ENCODE measurements around the gene ARSG.

Gene ARSG

DNA sequence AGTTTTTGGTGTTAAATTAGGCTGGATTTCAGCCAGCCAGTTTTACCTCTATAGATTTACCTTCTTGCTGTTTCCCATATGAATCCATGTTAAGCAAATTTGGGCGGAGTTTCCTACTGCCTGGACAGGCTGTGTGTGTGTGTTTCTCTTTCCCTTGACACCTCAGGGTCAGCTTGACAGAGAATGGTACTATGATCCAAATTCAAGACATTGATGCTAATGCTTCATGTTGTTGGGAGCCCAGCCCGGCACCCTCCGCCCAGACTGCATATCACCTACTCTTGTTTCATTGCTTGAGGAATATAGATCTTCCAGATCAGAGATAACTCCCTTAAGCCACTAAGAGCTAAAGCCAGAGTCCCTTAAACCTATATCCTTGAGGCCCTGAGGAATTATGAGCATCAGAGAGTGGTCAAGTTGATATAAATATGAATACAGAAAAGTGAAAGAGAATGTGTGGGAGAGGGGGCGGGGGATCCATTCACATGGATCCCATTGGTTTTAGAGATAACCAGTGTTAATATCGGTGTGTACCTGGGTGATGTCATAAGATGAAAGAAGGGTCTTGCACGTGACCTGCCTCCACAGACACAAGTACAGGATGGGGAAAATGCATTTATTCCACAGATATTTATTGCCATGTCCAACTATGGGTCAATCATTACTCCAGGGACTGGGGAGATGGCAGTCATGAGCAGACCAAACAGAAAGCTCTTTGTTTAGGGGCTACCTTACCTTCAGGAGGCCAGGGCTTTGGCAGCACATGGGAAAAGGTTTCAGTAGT lies 96.3 kb downstream of the ARSG start:
- H3K4me1 ChIP-seq (ENCODE audit: insufficient read depth, low read length): peaks cover 7% of the 10 kb centered on the region; the same call in 1 of the 2 replicates
- H3K36me3 ChIP-seq (ENCODE audit: insufficient read depth, low read length): no peaks in the 10 kb centered on the region
- H3K9ac ChIP-seq (ENCODE audit: low read depth, low read length): no peak overlapping the region
- H3K9me3 ChIP-seq (ENCODE audit: control insufficient read depth, insufficient read depth, low read length): no peaks in the 10 kb centered on the region

DNA sequence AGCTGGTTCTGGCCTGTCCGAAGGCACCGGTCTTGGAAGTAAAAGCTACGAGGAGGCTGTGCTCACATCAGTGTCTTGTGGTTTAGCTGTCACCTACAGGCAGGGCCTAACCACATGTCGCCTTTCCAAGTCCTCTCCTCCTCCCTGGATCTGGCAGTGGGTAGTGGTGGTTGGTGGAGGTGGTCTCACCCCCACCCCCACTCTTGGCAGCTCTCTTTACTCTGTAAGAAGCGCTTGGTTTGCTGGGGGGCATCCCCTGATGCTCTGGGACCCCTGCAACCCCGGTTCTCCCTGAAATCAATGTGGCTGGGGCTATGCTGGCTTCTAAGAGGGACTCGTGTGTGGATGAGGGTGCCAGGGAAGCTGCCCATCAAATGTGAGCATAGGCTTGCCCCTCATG lies 97.7 kb downstream of the ARSG start:
- Histone ChIP-seq H3K4me1 (ENCODE audit: insufficient read depth, low read length) (peaks cover under 1% of the 10 kb centered on the region; the same call in 1 of the 2 replicates), H3K9me3 (ENCODE audit: control insufficient read depth, insufficient read depth, low read length) (no peaks in the 10 kb centered on the region), H3K9ac (ENCODE audit: low read depth, low read length) (no peak overlapping the region), H3K36me3 (ENCODE audit: insufficient read depth, low read length) (no peaks in the 10 kb centered on the region)

DNA sequence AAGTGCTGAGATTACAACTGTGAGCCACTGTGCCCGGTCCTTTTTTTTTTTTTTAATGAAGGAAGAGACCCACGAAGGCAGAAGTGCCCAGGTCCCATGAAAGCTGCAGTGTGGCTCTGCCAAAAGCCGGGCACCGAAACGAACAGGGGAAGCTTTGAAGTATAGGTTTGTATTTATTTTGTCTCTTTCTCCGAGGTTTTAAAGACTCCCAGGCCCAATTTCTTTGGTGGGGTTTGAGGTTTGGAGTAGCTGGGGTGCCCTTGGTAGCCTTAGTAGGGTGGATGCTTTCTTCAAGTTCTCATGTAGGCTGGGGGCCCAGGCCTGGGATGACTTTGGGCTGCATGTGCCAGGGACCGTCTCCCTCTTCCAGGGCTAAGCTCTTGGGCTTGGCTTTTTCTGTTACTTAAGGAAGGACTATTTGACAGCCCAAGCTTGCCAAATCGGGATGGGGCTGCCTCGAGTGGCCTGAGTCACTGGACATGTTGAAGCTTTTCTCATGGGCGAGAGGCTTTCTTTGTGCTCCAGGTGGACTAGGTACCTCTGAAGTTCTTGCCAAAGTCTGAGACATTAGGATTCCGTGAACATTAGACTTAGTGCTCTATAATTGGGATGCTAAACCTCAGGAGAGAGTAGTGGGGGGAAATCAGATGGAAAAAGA lies 99.7 kb downstream of the ARSG start:
- no peak overlapping the region for H3K9ac ChIP-seq (ENCODE audit: low read depth, low read length)
- no peaks in the 10 kb centered on the region for H3K4me1 ChIP-seq (ENCODE audit: insufficient read depth, low read length)
- 0 out of 2 replicates have a peak, but pooled peaks cover 5% of the 10 kb centered on the region for H3K9me3 ChIP-seq (ENCODE audit: control insufficient read depth, insufficient read depth, low read length)
- H3K36me3 ChIP-seq (ENCODE audit: insufficient read depth, low read length): no peaks in the 10 kb centered on the region

DNA sequence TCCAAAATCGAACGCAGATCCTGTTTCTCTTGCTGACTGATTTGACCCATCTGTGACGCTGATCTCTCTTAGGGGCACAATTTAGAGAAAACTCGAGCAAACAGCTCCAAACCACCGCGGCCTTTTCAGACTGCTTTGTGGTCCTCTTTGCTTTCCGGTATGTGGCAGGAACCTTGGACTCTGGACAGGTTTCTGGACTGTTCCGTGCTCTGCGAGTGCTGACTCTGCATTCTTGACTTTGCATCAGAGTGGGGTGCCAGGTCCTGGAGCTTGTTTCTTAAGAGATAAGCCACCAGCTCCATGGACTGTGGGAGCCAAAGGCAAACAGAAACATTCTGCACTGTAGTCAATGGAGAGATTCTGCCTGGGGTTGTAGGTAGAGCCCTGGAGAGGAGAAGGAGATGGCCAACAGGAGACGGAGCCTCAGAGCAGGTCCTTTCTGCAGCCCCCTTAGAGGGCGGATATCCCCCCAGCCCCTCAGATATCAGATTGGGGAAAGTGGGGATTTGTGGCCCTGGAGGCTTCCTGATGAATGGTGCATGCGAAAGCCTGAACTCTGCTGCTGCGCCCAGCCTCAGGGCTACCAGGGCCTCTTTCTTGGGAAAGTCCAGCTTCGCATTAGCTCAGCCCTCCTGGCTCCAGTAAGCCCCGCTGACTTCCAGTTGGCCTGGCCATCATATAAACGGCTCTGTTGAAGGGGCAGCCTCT lies 100.4 kb downstream of the ARSG start:
- Histone ChIP-seq H3K9me3 (ENCODE audit: control insufficient read depth, insufficient read depth, low read length) (0 out of 2 replicates have a peak, but pooled peaks cover 5% of the 10 kb centered on the region), H3K4me1 (ENCODE audit: insufficient read depth, low read length) (no peaks in the 10 kb centered on the region), H3K36me3 (ENCODE audit: insufficient read depth, low read length) (no peaks in the 10 kb centered on the region), H3K9ac (ENCODE audit: low read depth, low read length) (no peak overlapping the region)

DNA sequence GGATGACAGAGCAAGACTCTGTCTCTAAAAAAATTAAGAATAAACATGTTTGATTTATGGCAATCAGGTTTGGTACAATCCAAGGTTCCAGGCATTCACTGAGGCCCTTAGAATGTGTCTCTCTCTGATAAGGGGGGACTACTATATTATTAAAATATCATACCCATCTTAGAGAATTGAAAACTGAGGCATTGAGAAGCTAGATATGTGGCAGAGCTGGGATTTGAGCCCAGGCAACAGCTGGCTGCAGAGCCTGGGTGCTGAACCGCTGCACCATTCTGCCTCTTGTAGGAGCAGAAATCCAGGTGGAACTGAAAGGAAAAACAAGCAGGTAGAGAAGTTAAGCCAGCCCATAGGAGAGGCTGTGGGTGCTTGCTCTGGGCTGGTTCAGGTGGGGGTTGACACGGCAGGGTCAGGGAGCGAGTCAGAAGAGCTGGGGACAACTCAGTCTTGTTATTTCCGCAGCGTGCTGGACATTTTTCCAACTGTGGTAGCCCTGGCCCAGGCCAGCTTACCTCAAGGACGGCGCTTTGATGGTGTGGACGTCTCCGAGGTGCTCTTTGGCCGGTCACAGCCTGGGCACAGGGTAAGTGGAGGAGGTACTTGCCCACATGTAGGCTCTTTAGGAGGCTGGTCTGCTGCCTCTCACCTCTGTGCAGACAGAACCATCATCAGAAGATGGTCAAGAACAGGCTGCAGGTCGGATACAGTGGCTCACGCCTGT lies 103.5 kb downstream of the ARSG start:
- H3K9ac ChIP-seq (ENCODE audit: low read depth, low read length): no peak overlapping the region
- H3K9me3 ChIP-seq (ENCODE audit: control insufficient read depth, insufficient read depth, low read length): 0 out of 2 replicates have a peak, but pooled peaks cover 5% of the 10 kb centered on the region
- H3K36me3 ChIP-seq (ENCODE audit: insufficient read depth, low read length): no peaks in the 10 kb centered on the region
- 0 out of 2 replicates have a peak, but pooled peaks cover 7% of the 10 kb centered on the region for H3K4me1 ChIP-seq (ENCODE audit: insufficient read depth, low read length)

DNA sequence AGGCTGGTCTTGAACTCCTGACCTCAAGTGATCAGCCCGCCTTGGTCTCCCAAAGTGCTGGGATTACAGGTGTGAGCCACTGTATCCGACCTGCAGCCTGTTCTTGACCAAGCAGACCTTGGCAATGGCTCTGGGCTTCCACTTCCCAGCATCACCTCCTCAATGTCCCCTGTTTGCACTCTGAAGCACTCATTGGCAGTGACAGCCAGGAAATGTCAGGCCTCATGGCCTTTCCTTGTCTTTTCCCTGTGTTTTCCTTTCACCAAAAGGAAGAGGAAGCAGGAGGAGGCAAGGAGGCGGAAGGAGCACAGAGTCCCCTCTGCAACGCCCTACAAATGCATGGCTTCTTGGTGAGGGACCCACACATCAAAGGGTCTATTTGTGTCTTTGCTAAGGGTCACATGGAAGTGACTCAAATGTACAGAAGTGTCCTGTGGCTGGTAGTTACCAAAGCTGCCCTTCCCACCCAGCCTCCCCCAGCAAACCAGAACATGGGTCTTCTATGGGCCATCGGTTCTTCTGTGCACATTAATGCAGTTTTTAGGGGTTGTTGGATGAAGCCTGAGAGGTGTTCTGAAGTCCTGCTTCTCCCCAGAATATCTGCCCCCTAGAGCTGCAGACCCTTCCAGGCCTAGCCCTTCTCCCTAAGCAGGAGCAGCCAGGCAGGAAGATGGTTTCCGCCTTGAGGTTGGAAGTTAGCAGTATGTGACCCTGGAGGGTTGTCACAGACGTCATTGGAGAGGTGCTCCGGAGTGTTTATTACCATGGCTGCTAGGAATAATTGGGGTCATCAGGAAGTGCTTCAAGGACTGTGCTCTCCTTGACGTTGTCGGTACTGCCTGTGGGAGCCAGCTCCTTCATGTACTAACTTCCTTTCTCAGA lies 105.2 kb downstream of the ARSG start:
- Histone ChIP-seq H3K4me1 (ENCODE audit: insufficient read depth, low read length) (0 out of 2 replicates have a peak, but pooled peaks cover 7% of the 10 kb centered on the region), H3K9ac (ENCODE audit: low read depth, low read length) (no peak overlapping the region), H3K36me3 (ENCODE audit: insufficient read depth, low read length) (no peaks in the 10 kb centered on the region), H3K9me3 (ENCODE audit: control insufficient read depth, insufficient read depth, low read length) (0 out of 2 replicates have a peak, but pooled peaks cover 5% of the 10 kb centered on the region)

DNA sequence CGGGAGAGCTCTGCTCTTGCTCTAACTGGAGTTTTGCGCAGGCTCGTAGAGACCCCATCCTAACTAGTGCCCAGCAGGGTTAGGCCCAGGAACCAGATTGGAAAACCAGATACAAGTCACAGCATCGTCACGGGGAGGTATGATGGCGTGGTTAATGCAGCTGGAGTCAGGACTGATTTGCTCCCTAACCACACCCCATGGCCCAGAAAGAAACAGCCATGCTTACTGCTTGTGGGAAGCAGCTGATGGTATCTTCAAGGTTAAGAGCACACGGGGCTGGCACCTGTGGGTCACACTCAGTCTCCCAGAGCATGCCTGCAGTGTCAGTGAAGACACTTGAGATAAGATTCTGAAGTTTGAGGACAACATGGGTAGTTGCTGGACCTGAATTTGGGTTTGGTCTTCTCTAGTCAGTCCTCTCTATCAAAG lies 105.8 kb downstream of the ARSG start:
- Histone ChIP-seq H3K9ac (ENCODE audit: low read depth, low read length) (no peak overlapping the region), H3K4me1 (ENCODE audit: insufficient read depth, low read length) (0 out of 2 replicates have a peak, but pooled peaks cover 7% of the 10 kb centered on the region), H3K9me3 (ENCODE audit: control insufficient read depth, insufficient read depth, low read length) (0 out of 2 replicates have a peak, but pooled peaks cover 5% of the 10 kb centered on the region), H3K36me3 (ENCODE audit: insufficient read depth, low read length) (no peaks in the 10 kb centered on the region)

DNA sequence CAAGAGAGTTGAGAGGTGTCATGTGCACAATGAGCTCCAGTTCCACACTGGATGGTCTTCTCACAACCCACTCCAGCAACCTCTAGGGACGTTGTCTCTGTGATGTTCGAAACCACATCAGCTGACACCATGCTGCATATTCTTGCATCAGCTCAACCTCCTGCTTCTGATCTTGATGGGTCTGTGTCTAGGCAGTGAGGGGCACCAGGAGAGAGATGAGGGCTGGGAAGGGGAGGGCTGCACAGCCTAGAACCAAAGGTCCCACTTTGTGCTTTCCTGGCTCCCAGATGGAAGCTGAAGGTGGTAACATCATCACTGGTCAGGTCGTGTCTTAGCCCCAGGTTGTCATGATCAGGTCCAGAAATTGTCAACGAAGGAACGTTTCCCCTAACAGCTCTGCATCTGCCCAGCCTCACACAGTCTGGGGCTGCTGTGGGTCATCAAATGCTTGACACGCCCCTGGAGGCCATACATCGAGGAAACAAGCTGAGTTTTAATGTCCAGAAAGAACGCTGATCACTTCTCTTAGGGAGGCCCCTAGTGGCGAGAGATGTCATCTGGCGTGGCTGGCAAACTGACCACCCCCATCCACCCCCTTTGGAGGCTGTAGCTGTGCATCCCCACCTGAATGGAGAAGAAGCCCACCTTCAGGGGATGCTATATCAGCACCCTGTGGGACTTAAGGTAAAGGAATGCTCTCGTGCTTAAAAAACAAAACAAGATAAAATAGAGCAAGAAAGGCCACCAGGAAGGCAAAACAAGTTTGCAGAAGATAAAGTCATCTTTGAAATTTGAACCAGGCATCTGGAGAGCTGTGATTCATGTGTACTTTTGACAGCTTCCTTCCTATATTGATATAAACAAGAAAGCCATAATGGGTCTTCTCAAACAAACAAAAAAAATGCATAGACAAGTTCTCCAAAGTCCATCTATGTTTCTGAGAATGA lies 107.7 kb downstream of the ARSG start:
- Histone ChIP-seq H3K4me1 (ENCODE audit: insufficient read depth, low read length) (0 out of 2 replicates have a peak, but pooled peaks cover 7% of the 10 kb centered on the region), H3K36me3 (ENCODE audit: insufficient read depth, low read length) (no peaks in the 10 kb centered on the region), H3K9me3 (ENCODE audit: control insufficient read depth, insufficient read depth, low read length) (0 out of 2 replicates have a peak, but pooled peaks cover 5% of the 10 kb centered on the region), H3K9ac (ENCODE audit: low read depth, low read length) (no peak overlapping the region)

DNA sequence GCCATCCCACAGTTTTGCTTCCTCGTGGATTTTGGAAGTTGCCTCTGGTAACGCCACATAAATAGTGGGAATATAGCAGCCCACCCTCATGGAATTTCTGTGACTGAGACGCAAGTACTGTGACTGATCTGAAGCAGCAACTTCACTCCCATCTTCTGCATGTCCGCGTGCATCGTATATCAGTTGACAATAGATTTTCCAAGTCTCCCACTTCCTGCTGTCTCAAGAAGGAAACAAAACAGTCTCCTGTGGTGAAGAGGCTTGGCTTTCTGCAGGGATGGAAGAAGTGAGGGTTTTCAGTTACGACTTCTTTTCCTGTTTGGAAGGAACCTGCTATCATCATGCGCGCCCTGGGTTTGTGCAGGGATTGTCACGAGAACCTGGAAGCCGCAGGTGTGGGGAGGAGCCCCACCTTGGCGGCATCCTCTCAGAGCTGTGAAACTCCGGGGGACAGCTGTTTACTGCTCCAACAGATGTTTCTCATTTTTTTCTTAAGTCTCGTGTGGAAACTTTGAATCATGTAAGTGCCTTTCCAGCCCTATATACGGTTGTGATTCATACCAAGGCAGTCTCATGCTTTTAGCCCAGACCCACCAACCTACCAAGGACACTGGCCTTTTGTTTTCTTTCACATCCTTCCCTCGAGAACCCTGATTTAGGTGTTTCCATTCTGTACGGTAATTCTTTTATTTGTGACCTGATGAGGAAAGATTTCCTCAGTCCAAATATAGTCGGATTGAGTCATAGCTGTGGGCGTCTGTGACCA lies 108.5 kb downstream of the ARSG start:
- 0 out of 2 replicates have a peak, but pooled peaks cover 7% of the 10 kb centered on the region for H3K4me1 ChIP-seq (ENCODE audit: insufficient read depth, low read length)
- H3K9me3 ChIP-seq (ENCODE audit: control insufficient read depth, insufficient read depth, low read length): 0 out of 2 replicates have a peak, but pooled peaks cover 3% of the 10 kb centered on the region
- H3K9ac ChIP-seq (ENCODE audit: low read depth, low read length): no peak overlapping the region
- H3K36me3 ChIP-seq (ENCODE audit: insufficient read depth, low read length): no peaks in the 10 kb centered on the region

DNA sequence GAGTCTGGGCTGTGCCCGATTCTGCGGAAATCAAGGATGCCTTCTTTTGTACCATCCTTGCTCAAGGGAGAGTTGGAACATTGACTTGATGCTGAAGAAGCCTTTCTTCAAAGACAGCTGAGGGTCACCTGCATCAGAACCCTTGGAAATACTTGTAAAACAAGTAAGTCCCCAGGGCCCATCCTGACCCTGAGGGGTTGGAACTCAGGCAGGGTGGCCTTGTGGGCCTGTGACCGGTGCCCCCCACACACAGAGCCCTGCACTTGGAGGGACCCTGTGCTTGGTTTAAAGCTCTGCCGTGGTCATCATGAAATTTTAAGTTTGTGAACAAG lies 109.1 kb downstream of the ARSG start:
- Histone ChIP-seq H3K9me3 (ENCODE audit: control insufficient read depth, insufficient read depth, low read length) (no peaks in the 10 kb centered on the region), H3K36me3 (ENCODE audit: insufficient read depth, low read length) (no peaks in the 10 kb centered on the region), H3K9ac (ENCODE audit: low read depth, low read length) (no peak overlapping the region), H3K4me1 (ENCODE audit: insufficient read depth, low read length) (0 out of 2 replicates have a peak, but pooled peaks cover 7% of the 10 kb centered on the region)

DNA sequence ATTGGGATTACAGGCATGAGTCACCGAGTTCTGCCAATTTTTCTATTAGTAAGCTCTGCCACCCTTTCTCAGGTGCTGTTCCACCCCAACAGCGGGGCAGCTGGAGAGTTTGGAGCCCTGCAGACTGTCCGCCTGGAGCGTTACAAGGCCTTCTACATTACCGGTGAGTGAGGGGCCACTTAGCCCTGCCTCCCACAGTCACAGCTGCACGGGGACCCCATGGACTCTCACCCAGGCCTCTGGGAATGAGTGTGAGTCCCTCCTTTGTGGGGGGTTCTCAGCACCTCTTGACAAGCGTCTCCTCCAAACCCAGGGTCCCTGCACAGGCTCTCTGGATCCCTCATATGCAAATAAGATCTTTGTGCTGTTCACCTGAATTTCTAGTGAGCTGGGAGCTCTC lies 110.0 kb downstream of the ARSG start:
- no peaks in the 10 kb centered on the region for H3K36me3 ChIP-seq (ENCODE audit: insufficient read depth, low read length)
- no peaks in the 10 kb centered on the region for H3K9me3 ChIP-seq (ENCODE audit: control insufficient read depth, insufficient read depth, low read length)
- H3K4me1 ChIP-seq (ENCODE audit: insufficient read depth, low read length): 0 out of 2 replicates have a peak, but pooled peaks cover 7% of the 10 kb centered on the region
- no peak overlapping the region for H3K9ac ChIP-seq (ENCODE audit: low read depth, low read length)

DNA sequence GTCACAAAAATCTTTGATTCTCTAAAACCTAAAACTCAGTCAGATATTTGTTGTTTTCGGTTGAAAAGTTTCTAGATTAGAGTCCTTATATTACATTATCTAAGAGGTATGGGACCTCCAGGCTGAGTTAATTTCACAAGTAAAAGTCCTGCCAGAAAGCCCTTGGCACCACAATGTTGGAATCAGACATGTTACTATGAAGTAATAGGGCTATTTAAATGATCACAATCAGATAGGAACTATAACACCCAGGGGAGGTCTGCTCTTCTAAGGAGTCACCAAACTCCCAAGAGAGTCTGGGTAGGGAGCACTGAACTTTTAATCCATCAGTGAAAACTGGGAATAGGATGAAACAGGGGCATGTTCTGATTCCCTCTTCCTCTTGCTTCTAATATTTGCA lies 111.8 kb downstream of the ARSG start:
- H3K9me3 ChIP-seq (ENCODE audit: control insufficient read depth, insufficient read depth, low read length): no peaks in the 10 kb centered on the region
- 0 out of 2 replicates have a peak, but pooled peaks cover 7% of the 10 kb centered on the region for H3K4me1 ChIP-seq (ENCODE audit: insufficient read depth, low read length)
- no peaks in the 10 kb centered on the region for H3K36me3 ChIP-seq (ENCODE audit: insufficient read depth, low read length)
- no peak overlapping the region for H3K9ac ChIP-seq (ENCODE audit: low read depth, low read length)
